GM23338 (cell line): ENCODE results near the gene NOC3L.

ENCODE experiments used
- CTCF ChIP-seq, 2 experiments: fragments of 200-600 bp in 1 of 2; sonication (generic) in 1 of 2; conservative IDR thresholded peaks; 2 replicates each; pipeline versions ENCODE4 v1.5.1 to v1.6.1; 2016 to 2017; ENCODE audit warnings: antibody characterized with exemption in 2 of 2, low read depth in 2 of 2, mild to moderate bottlenecking in 2 of 2, moderate library complexity in 1 of 2
- EZH2 ChIP-seq: fragments of 200-600 bp; sonication (generic); IDR thresholded peaks from one replicate; pipeline ENCODE4 v1.8.0; 2017; ENCODE audit warnings: antibody characterized with exemption, mild to moderate bottlenecking, low read depth; ENCODE audit not compliant: unreplicated experiment
- EZH2phosphoT487 ChIP-seq: fragments of 200-600 bp; sonication (generic); IDR thresholded peaks from one replicate; pipeline ENCODE4 v1.8.1; 2018; ENCODE audit warnings: antibody characterized with exemption; ENCODE audit not compliant: unreplicated experiment
- POLR2AphosphoS5 ChIP-seq: IDR thresholded peaks from 2 replicates; pipeline ENCODE4 v1.6.1; 2016; ENCODE audit warnings: antibody characterized with exemption, low read depth
- REST ChIP-seq: IDR thresholded peaks from one replicate; pipeline ENCODE4 v1.6.1; 2018; ENCODE audit warnings: antibody characterized with exemption; ENCODE audit not compliant: unreplicated experiment
- STAT1 ChIP-seq: IDR thresholded peaks from one replicate; pipeline ENCODE4 v1.6.1; 2016; ENCODE audit warnings: antibody characterized with exemption; ENCODE audit not compliant: unreplicated experiment

GRCh38 chr10:94310369-94310768 is 52.4 kb downstream of the NOC3L start:
- TF ChIP-seq POLR2AphosphoS5 (no peak), CTCF (conservative IDR thresholded peaks at IDR 0.05; ENCODE audit: low read depth in 2 of 2) (no peak), EZH2 (no peak), STAT1 (no peak), EZH2phosphoT487 (no peak), REST (no peak)
